IMR-90 (cell line): ENCODE measurements around the gene ADGRG3. TPM values are rescaled to one million over a fixed set of nuclear protein-coding genes. Genes with fewer than 3 reads are reported as not detected.
"Not testable (repeated sequence)": the region's sequence is repeated elsewhere in the genome, so short reads cannot be mapped to it uniquely, and the experiment has no call there.

ENCODE experiments used
- ATAC-seq: fragments of 200-7000 bp; cut with Tn5 transposase; 2 replicates; pipeline ENCODE4 v1.9.1; 2020; ENCODE audit warnings: low read depth, mild to moderate bottlenecking, moderate library complexity
- BruUV-seq: library from RNA; stranded (reverse); fragments of 400-500 nt; replicated peaks from 2 replicates; lab custom pipeline; 2021; lab: Mats Ljungman, UMichigan
- CTCF ChIA-PET: fragments of 300-600 bp; formaldehyde crosslinking; extraction: SDS; loops from one replicate; lab custom pipeline; 2021; ENCODE audit warnings: antibody characterized with exemption; lab: Yijun Ruan, JAX
- POLR2A ChIA-PET: fragments of 300-600 bp; sonication (Branson Sonifier 250); formaldehyde crosslinking; loops from one replicate; lab custom pipeline; 2022; ENCODE audit warnings: antibody characterized with exemption; ENCODE audit not compliant: unreplicated experiment; lab: Charles Lee
- DNase-seq: peaks from one replicate; pipeline ENCODE4 v3.0.0; 2013
- H2AFZ ChIP-seq: replicated peaks from 2 replicates; pipeline ENCODE3; 2013; ENCODE audit warnings: low read length, mild to moderate bottlenecking; ENCODE audit not compliant: poor library complexity
- H2AK5ac ChIP-seq: 2 replicates; pipeline ENCODE4 v1.6.1; 2013; ENCODE audit warnings: low read depth, low read length, inconsistent platforms
- H2AK9ac ChIP-seq: replicated peaks from 2 replicates; pipeline ENCODE3; 2013; ENCODE audit warnings: mild to moderate bottlenecking, low read depth, low read length, moderate library complexity; ENCODE audit not compliant: poor library complexity
- H2BK120ac ChIP-seq: 2 replicates; pipeline ENCODE4 v1.6.1; 2013; ENCODE audit warnings: low read depth, low read length, inconsistent platforms
- H2BK15ac ChIP-seq: 3 replicates; pipeline ENCODE4 v1.6.1; 2013; ENCODE audit warnings: low read depth, low read length, inconsistent platforms
- H2BK20ac ChIP-seq: 2 replicates; pipeline ENCODE4 v1.6.1; 2013; ENCODE audit warnings: low read depth, mild to moderate bottlenecking, inconsistent platforms, low read length, moderate library complexity
- H2BK5ac ChIP-seq: 2 replicates; pipeline ENCODE4 v1.6.1; 2013; ENCODE audit warnings: mild to moderate bottlenecking, low read depth, low read length, inconsistent platforms; ENCODE audit not compliant: poor library complexity, severe bottlenecking
- H3K14ac ChIP-seq: replicated peaks from 2 replicates; pipeline ENCODE4 v1.6.1; 2013; ENCODE audit warnings: low read depth, low read length, inconsistent platforms
- H3K18ac ChIP-seq: 2 replicates; pipeline ENCODE4 v1.6.1; 2013; ENCODE audit warnings: low read depth, low read length, control low read depth
- H3K23ac ChIP-seq: 2 replicates; pipeline ENCODE4 v1.6.1; 2013; ENCODE audit warnings: low read depth, low read length, inconsistent platforms
- H3K27ac ChIP-seq: 2 replicates; pipeline ENCODE4 v1.5.1; 2013; ENCODE audit warnings: mild to moderate bottlenecking, control low read depth, low read length; ENCODE audit not compliant: insufficient read depth
- H3K27me3 ChIP-seq: 2 replicates; pipeline ENCODE4 v1.6.1; 2013; ENCODE audit warnings: low read length; ENCODE audit not compliant: control insufficient read depth, insufficient read depth
- H3K36me3 ChIP-seq: 2 replicates; pipeline ENCODE4 v1.6.1; 2013; ENCODE audit warnings: low read length, mixed read lengths; ENCODE audit not compliant: control insufficient read depth, insufficient read depth
- H3K4ac ChIP-seq: 2 replicates; pipeline ENCODE4 v1.6.1; 2013; ENCODE audit warnings: low read depth, low read length, inconsistent platforms
- H3K4me1 ChIP-seq: 2 replicates; pipeline ENCODE4 v1.6.1; 2013; ENCODE audit warnings: low read length, mixed read lengths; ENCODE audit not compliant: control insufficient read depth, insufficient read depth
- H3K4me2 ChIP-seq: 2 replicates; pipeline ENCODE4 v1.6.1; 2013; ENCODE audit warnings: low read depth, mild to moderate bottlenecking, control low read depth, low read length, moderate library complexity
- H3K4me3 ChIP-seq: 2 replicates; pipeline ENCODE4 v1.5.1; 2013; ENCODE audit warnings: low read depth, mild to moderate bottlenecking, control low read depth, low read length, moderate library complexity; ENCODE audit not compliant: insufficient read depth
- H3K56ac ChIP-seq: 2 replicates; pipeline ENCODE4 v1.6.1; 2013; ENCODE audit warnings: low read length, inconsistent platforms; ENCODE audit not compliant: insufficient read depth; ENCODE audit errors: extremely low read depth
- H3K79me1 ChIP-seq, 2 experiments: 2 replicates each; pipeline ENCODE4 v1.6.1; 2013; ENCODE audit warnings: low read length in 2 of 2, inconsistent platforms in 1 of 2, low read depth in 1 of 2
- H3K9ac ChIP-seq: 2 replicates; pipeline ENCODE4 v1.6.1; 2013; ENCODE audit warnings: low read depth, low read length, control low read depth
- H3K9me1 ChIP-seq: 2 replicates; pipeline ENCODE4 v1.6.1; 2013; ENCODE audit warnings: low read length, inconsistent platforms; ENCODE audit not compliant: insufficient read depth
- H3K9me3 ChIP-seq: 2 replicates; pipeline ENCODE4 v1.6.1; 2013; ENCODE audit warnings: low read length; ENCODE audit not compliant: control insufficient read depth, insufficient read depth
- H4K20me1 ChIP-seq: 2 replicates; pipeline ENCODE4 v1.6.1; 2013; ENCODE audit warnings: low read length, inconsistent platforms; ENCODE audit not compliant: insufficient read depth
- H4K5ac ChIP-seq: 2 replicates; pipeline ENCODE4 v1.6.1; 2013; ENCODE audit warnings: mild to moderate bottlenecking, low read depth, low read length, control low read depth
- H4K8ac ChIP-seq, 2 experiments: 2 replicates each; pipeline ENCODE4 v1.6.1; 2013; ENCODE audit warnings: low read depth in 2 of 2, low read length in 2 of 2, control low read depth in 1 of 2, inconsistent platforms in 1 of 2
- H4K91ac ChIP-seq: 2 replicates; pipeline ENCODE4 v1.6.1; 2013; ENCODE audit warnings: low read depth, low read length, inconsistent platforms; ENCODE audit not compliant: insufficient read depth
- WGBS, 2 experiments: methylation state at CpG; one replicate each; pipeline versions ENCODE4 v1.1.5 to v1.1.7; 2013; ENCODE audit warnings: missing lambda C conversion rate in 2 of 2; ENCODE audit not compliant: insufficient read length in 1 of 2; ENCODE audit errors: extremely low coverage in 2 of 2; 5-methylcytosine and 5-hydroxymethylcytosine counted together
- dilution Hi-C: fragments of 300-500 bp; cut with HindIII; formaldehyde crosslinking; loops from one replicate; pipeline ENCODE4 v1.14.3; 2018; ENCODE audit warnings: low sequenced_read_pairs; ENCODE audit not compliant: unreplicated experiment
- in situ Hi-C: fragments of 300-500 bp; cut with MboI; formaldehyde crosslinking; loops from 3 replicates; pipeline ENCODE4 v1.14.3; 2019; ENCODE audit warnings: low sequenced_read_pairs, inconsistent platforms, mixed read lengths
- intact Hi-C: fragments of 100-400 bp; cut with micrococcal nuclease; formaldehyde crosslinking; loops from 2 replicates; pipeline ENCODE4 v1.10.0; 2022
- polyA plus RNA-seq, 3 experiments: library from polyadenylated mRNA; depleted of rRNA; stranded (reverse); fragments of >200 nt; gene quantifications; 2 replicates each; pipeline ENCODE4 v1.2.3, GENCODE V29; 2012; ENCODE audit warnings: low replicate concordance in 1 of 3
- total RNA-seq: library from RNA; depleted of rRNA; stranded (reverse); fragments of >200 nt; gene quantifications from 2 replicates; pipeline ENCODE4 v1.2.3, GENCODE V29; 2012

ADGRG3 gene
- total and polyA plus RNA-seq, 2 of the 4 experiments (the other 2 are of a cell fraction): not detected

GRCh38 chr16:57671451-57671850 lies 3.3 kb downstream of the ADGRG3 start:
- H4K5ac ChIP-seq, H2AFZ ChIP-seq, H2BK20ac ChIP-seq, H4K20me1 ChIP-seq, H3K36me3 ChIP-seq, H3K4me1 ChIP-seq, H2BK15ac ChIP-seq, H3K79me1 ChIP-seq, H3K23ac ChIP-seq, dilution Hi-C loops, H4K8ac ChIP-seq, H3K9me3 ChIP-seq, POLR2A ChIA-PET, ATAC-seq, H3K4ac ChIP-seq, in situ Hi-C loops, H2AK5ac ChIP-seq, BruUV-seq, H3K56ac ChIP-seq, DNase-seq, H2BK5ac ChIP-seq, H3K27ac ChIP-seq, H3K14ac ChIP-seq, intact Hi-C loops, H2AK9ac ChIP-seq, H3K4me2 ChIP-seq, H3K9me1 ChIP-seq, H3K9ac ChIP-seq, H3K18ac ChIP-seq, H2BK120ac ChIP-seq, H4K91ac ChIP-seq, H3K4me3 ChIP-seq: not testable (repeated sequence)
- no CpG with 5 or more reads among the region's 7 CpGs for WGBS, 2 experiments
- CTCF ChIA-PET: interaction anchor here (0.7 to 0.8 kb wide), 2 partner anchors 18 to 179 kb away, joined by 3 to 5 read pairs; no protein-coding TSS in a partner anchor
- peaks cover 56% of the 10 kb centered on the region for H3K27me3 ChIP-seq
